Gastrocnemius medialis (tissue), 4 donors: ENCODE results near the gene GMPPA. TPM values are rescaled to one million over a fixed set of nuclear protein-coding genes. Genes with fewer than 3 reads are reported as not detected.
A peak's percentile ranks its signal among the peaks of the same experiment; 100 is the strongest.

Experiments used
- ATAC-seq, 2 donors: fragments of 150-250 bp; one replicate each; pipeline ENCODE4 v1.9.1; 2016
- DNase-seq, 2 donors: peaks; one replicate each; pipeline ENCODE4 v3.0.0-alpha.2; 2019
- H3K27ac ChIP-seq, 4 donors: fragments of 200-600 bp; sonication (generic); 1 replicate in 1 of 4; 2 replicates in 3 of 4; pipeline ENCODE4 v1.5.1; 2016 to 2018; ENCODE audit warnings: mild to moderate bottlenecking in 2 of 4, moderate library complexity in 1 of 4
- H3K27me3 ChIP-seq, 3 donors: fragments of 200-600 bp; sonication (generic) in 2 of 3; 1 replicate in 1 of 3; 2 replicates in 2 of 3; pipeline versions ENCODE4 v1.5.1 to v1.6.0; 2016 to 2019; ENCODE audit warnings: mild to moderate bottlenecking in 1 of 3, moderate library complexity in 1 of 3
- H3K36me3 ChIP-seq, 2 donors: fragments of 200-600 bp; sonication (generic) in 1 of 2; one replicate each; pipeline ENCODE4 v1.5.1; 2017 to 2018
- H3K4me1 ChIP-seq, 2 donors: fragments of 200-600 bp; sonication (generic) in 1 of 2; one replicate each; pipeline ENCODE4 v1.5.1; 2016 to 2017; ENCODE audit warnings: mild to moderate bottlenecking in 2 of 2
- H3K4me3 ChIP-seq, 4 donors: fragments of 200-600 bp; sonication (generic) in 3 of 4; 1 replicate in 1 of 4; 2 replicates in 3 of 4; pipeline ENCODE4 v1.5.1; 2016 to 2019; ENCODE audit warnings: mild to moderate bottlenecking in 2 of 4
- H3K9me3 ChIP-seq, 3 donors: fragments of 200-600 bp; sonication (generic) in 2 of 3; 1 replicate in 1 of 3; 2 replicates in 2 of 3; pipeline ENCODE4 v1.5.1; 2016 to 2019
- CTCF ChIP-seq, 5 experiments: fragments of 450-650 bp in 3 of 5; fragments of 200-600 bp in 2 of 5; sonication (generic) in 2 of 5; IDR thresholded peaks in 4 of 5; conservative IDR thresholded peaks in 1 of 5; 1 replicate in 4 of 5; 2 replicates in 1 of 5; pipeline ENCODE4 v1.5.1; 2016 to 2019; ENCODE audit warnings: antibody characterized with exemption in 5 of 5, mild to moderate bottlenecking in 3 of 5, moderate library complexity in 3 of 5
- POLR2A ChIP-seq, 2 donors: fragments of 450-650 bp; IDR thresholded peaks; one replicate each; pipeline ENCODE4 v1.6.1; 2017; ENCODE audit warnings: antibody characterized with exemption in 2 of 2, mild to moderate bottlenecking in 2 of 2, moderate library complexity in 2 of 2
- in situ Hi-C, 4 donors: fragments of 200-750 bp; cut with MboI; loops; one replicate each; pipeline versions ENCODE4 v1.15.0 to v1.8.0; 2017; ENCODE audit warnings: low sequenced_read_pairs in 4 of 4
- intact Hi-C: fragments of 100-400 bp; cut with DNase I; formaldehyde crosslinking; loops from one replicate; pipeline ENCODE4 v1.15.1; 2023; ENCODE audit warnings: low total_unique reads
- total RNA-seq, 4 donors: library from RNA; depleted of rRNA; stranded (reverse); fragments of >200 nt; gene quantifications; one replicate each; pipeline versions ENCODE4 v1.1.0 to v1.2.3, GENCODE V29; 2016

GMPPA gene
- total RNA-seq, 4 donors from 2014 or later, result 18.0 to 25.8 (median 24.4) TPM

DNA sequence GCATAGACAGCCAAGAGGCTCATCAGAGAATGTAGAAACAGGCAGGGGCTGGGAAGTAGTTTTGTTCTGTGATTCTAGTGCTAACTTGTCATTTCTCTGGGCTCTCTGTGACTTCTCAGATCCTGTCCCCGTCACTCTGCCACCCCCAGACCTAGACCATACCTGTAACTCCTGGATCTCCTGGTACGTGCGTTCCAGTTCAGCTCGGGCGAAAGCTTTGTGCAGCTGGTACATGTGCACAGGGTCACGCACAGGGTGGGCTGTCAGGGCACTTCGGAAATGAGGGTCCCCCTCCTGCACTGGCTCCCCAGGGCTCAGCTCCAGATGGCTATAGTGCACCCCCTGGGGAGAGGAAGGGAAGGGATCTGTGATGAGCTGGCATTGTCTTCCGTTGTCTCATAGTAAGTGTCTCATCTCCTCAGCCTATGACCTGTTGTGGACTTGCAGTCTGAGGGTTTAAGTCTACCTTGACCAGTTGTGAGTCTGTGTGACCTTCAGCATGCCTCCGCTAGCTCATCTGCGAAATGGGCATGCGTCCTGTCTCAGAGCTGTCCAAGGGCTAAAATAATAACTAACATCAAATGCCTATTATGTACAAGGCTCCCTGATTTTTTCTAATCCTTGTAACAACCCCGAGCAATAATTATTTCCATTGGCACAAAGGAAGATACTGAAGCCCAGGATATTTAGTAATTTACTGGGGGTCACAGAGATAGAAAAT lies 42.3 kb downstream of the GMPPA start:
- H3K4me3 ChIP-seq, result no peak overlapping the region
- H3K27ac ChIP-seq, result no peak overlapping the region
- DNase-seq, result no peak
- ATAC-seq, result no peak
- peaks cover 0 to 23% of the 10 kb centered on the region in 2 donors for H3K36me3 ChIP-seq
- in situ Hi-C loops, result loop anchor here in 1 of 4 donors (25.0 kb wide), 1 partner anchor 254 kb away; the partner anchor contains the start of gene DNAJB2
- no peaks in the 10 kb centered on the region for H3K9me3 ChIP-seq
- intact Hi-C loops, result loop anchor here (1.0 to 5.0 kb wide), 2 partner anchors 101 to 154 kb away; partner anchors contain the start of gene DNPEP
- H3K27me3 ChIP-seq, result no peaks in the 10 kb centered on the region
- peaks cover 18 to 23% of the 10 kb centered on the region in 2 donors for H3K4me1 ChIP-seq
- TF ChIP-seq CTCF (IDR thresholded peaks at IDR 0.05 in 4 of 5, conservative IDR thresholded peaks at IDR 0.05 in 1 of 5) (no peak), POLR2A (IDR thresholded peaks at IDR 0.05) (no peak)

- Histone ChIP-seq H3K4me3 (peak overlapping the region in 3 of 4 donors; percentile 10 to 60 (median 19)), H3K36me3 (peaks cover 0 to 23% of the 10 kb centered on the region in 2 donors), H3K9me3 (no peaks in the 10 kb centered on the region), H3K4me1 (peaks cover 18 to 23% of the 10 kb centered on the region in 2 donors), H3K27me3 (no peaks in the 10 kb centered on the region), H3K27ac (peak overlapping the region in 1 of 4 donors; percentile 96)
- peak; percentile 32 to 75 for DNase-seq
- ATAC-seq, result peak in 1 of 2 donors; percentile 34
- intact Hi-C loops, result loop anchor here (1.0 to 5.0 kb wide), 5 partner anchors 29 to 154 kb away; partner anchors contain the start of genes DNPEP and OBSL1
- TF ChIP-seq POLR2A (IDR thresholded peaks at IDR 0.05), result no peak
- TF ChIP-seq CTCF (IDR thresholded peaks at IDR 0.05 in 4 of 5, conservative IDR thresholded peaks at IDR 0.05 in 1 of 5), result peak; percentile 80 to 94 (median 80)
- in situ Hi-C loops, result loop anchor here in 1 of 4 donors (25.0 kb wide), 1 partner anchor 254 kb away; the partner anchor contains the start of gene DNAJB2
Observed at GRCh38 chr2:219541611-219542180, 43.0 kb downstream of the GMPPA start.

GRCh38 chr2:219542931-219543595 lies 44.4 kb downstream of the GMPPA start:
- in situ Hi-C loops, result loop anchor here in 1 of 4 donors (25.0 kb wide), 1 partner anchor 256 kb away; the partner anchor contains the start of gene DNAJB2
- peak; percentile 43 to 50 for ATAC-seq
- Histone ChIP-seq H3K4me1 (peaks cover 18 to 23% of the 10 kb centered on the region in 2 donors), H3K27me3 (no peaks in the 10 kb centered on the region), H3K27ac (peak overlapping the region; percentile 75 to 96 (median 88)), H3K36me3 (peaks cover 0 to 23% of the 10 kb centered on the region in 2 donors), H3K9me3 (no peaks in the 10 kb centered on the region), H3K4me3 (peak overlapping the region; percentile 63 to 79 (median 74))
- TF ChIP-seq CTCF (IDR thresholded peaks at IDR 0.05 in 4 of 5, conservative IDR thresholded peaks at IDR 0.05 in 1 of 5) (no peak), POLR2A (IDR thresholded peaks at IDR 0.05) (no peak)
- intact Hi-C loops, result loop anchor here (2.0 to 5.0 kb wide), 4 partner anchors 28 to 156 kb away; partner anchors contain the start of genes DNPEP and OBSL1
- no peak for DNase-seq

GRCh38 chr2:219543596-219544358 lies 45.1 kb downstream of the GMPPA start, which contains the start of the genes CHPF and TMEM198:
TSS of gene CHPF (minus strand) at chr2:219543809. CDS start at chr2:219543538, 271 bp downstream.
TSS of gene TMEM198 (plus strand) at chr2:219544028. CDS start at chr2:219544728, 700 bp downstream.
- intact Hi-C loops (loop anchor here (2.0 to 5.0 kb wide), 4 partner anchors 27 to 156 kb away; partner anchors contain the start of genes DNPEP and OBSL1), in situ Hi-C loops (loop anchor here in 1 of 4 donors (25.0 kb wide), 1 partner anchor 256 kb away; the partner anchor contains the start of gene DNAJB2)
- DNase-seq (peak; percentile 96 to 98), ATAC-seq (peak; percentile 87 to 90)
- Histone ChIP-seq H3K27ac (peak within 1 kb of the TSS; percentile 75 to 96 (median 88)), H3K36me3 (peaks cover 0 to 23% of the 10 kb centered on the region in 2 donors), H3K9me3 (no peaks in the 10 kb centered on the region), H3K4me1 (peaks cover 18 to 23% of the 10 kb centered on the region in 2 donors), H3K4me3 (peak within 1 kb of the TSS; percentile 63 to 79 (median 74)), H3K27me3 (no peaks in the 10 kb centered on the region)
- TF ChIP-seq POLR2A (IDR thresholded peaks at IDR 0.05) (peak; percentile 71 to 89), CTCF (IDR thresholded peaks at IDR 0.05 in 4 of 5, conservative IDR thresholded peaks at IDR 0.05 in 1 of 5) (no peak)
